Ramos (cell line): ENCODE results near the gene CYP4F11.
"Not testable (repeated sequence)": the region's sequence is repeated elsewhere in the genome, so short reads cannot be mapped to it uniquely, and the experiment has no call there.

Experiments
- in situ Hi-C: fragments of 300-500 bp; cut with MboI; formaldehyde crosslinking; loops from one replicate; pipeline ENCODE4 v1.14.3; 2022; ENCODE audit warnings: low sequenced_read_pairs; ENCODE audit not compliant: unreplicated experiment

CYP4F11 gene

GRCh38 chr19:15923702-15924101 lies 10.6 kb downstream of the CYP4F11 start:
- in situ Hi-C loops, result no loop called here

- in situ Hi-C loops, result no loop called here
Observed at GRCh38 chr19:15922021-15922420, 12.3 kb downstream of the CYP4F11 start.

GRCh38 chr19:15919243-15919642 lies 15.1 kb downstream of the CYP4F11 start:
- in situ Hi-C loops, result no loop called here

- in situ Hi-C loops, result no loop called here
Observed at GRCh38 chr19:15915109-15915508, 19.2 kb downstream of the CYP4F11 start.

GRCh38 chr19:15913830-15914229 lies 20.5 kb downstream of the CYP4F11 start:
- in situ Hi-C loops, result no loop called here

- in situ Hi-C loops, result no loop called here
Observed at GRCh38 chr19:15913384-15913783, 20.9 kb downstream of the CYP4F11 start.

GRCh38 chr19:15911599-15912235 lies 22.6 kb downstream of the CYP4F11 start:
- in situ Hi-C loops, result no loop called here

GRCh38 chr19:15905026-15905425 lies 29.3 kb downstream of the CYP4F11 start:
- in situ Hi-C loops, result no loop called here

GRCh38 chr19:15902898-15903297 lies 31.4 kb downstream of the CYP4F11 start:
- in situ Hi-C loops, result not testable (repeated sequence)

- in situ Hi-C loops, result no loop called here
Observed at GRCh38 chr19:15902254-15902653, 32.1 kb downstream of the CYP4F11 start.

- in situ Hi-C loops, result no loop called here
Observed at GRCh38 chr19:15900504-15900903, 33.8 kb downstream of the CYP4F11 start.

- in situ Hi-C loops, result not testable (repeated sequence)
Observed at GRCh38 chr19:15900032-15900431, 34.3 kb downstream of the CYP4F11 start.

GRCh38 chr19:15899561-15899960 lies 34.8 kb downstream of the CYP4F11 start:
- in situ Hi-C loops, result not testable (repeated sequence)

GRCh38 chr19:15897738-15898276 lies 36.5 kb downstream of the CYP4F11 start, which contains the start of gene CYP4F2:
Gene CYP4F2, minus strand, starts transcription at chr19:15898074. Its CDS starts 463 bp downstream, at chr19:15897611.
- in situ Hi-C loops, result no loop called here

GRCh38 chr19:15897026-15897737 lies 37.1 kb downstream of the CYP4F11 start:
- in situ Hi-C loops, result no loop called here

GRCh38 chr19:15895876-15896430 lies 38.4 kb downstream of the CYP4F11 start:
- in situ Hi-C loops, result no loop called here

GRCh38 chr19:15894359-15894758 lies 40.0 kb downstream of the CYP4F11 start:
- in situ Hi-C loops, result no loop called here

- in situ Hi-C loops, result no loop called here
Observed at GRCh38 chr19:15893477-15893876, 40.9 kb downstream of the CYP4F11 start.

GRCh38 chr19:15892012-15892411 lies 42.3 kb downstream of the CYP4F11 start:
- in situ Hi-C loops, result no loop called here

GRCh38 chr19:15891434-15891833 lies 42.9 kb downstream of the CYP4F11 start:
- in situ Hi-C loops, result no loop called here

GRCh38 chr19:15889339-15889738 lies 45.0 kb downstream of the CYP4F11 start:
- in situ Hi-C loops, result not testable (repeated sequence)
